Measurements from ENCODE around the gene PTPN5.
A peak's percentile ranks its signal among the peaks of the same experiment; 100 is the strongest.

PTPN5 gene

GRCh38 chr11:18772211-18772610, 19.4 kb downstream of the PTPN5 start:
- DNase-seq, result no peak

DNA sequence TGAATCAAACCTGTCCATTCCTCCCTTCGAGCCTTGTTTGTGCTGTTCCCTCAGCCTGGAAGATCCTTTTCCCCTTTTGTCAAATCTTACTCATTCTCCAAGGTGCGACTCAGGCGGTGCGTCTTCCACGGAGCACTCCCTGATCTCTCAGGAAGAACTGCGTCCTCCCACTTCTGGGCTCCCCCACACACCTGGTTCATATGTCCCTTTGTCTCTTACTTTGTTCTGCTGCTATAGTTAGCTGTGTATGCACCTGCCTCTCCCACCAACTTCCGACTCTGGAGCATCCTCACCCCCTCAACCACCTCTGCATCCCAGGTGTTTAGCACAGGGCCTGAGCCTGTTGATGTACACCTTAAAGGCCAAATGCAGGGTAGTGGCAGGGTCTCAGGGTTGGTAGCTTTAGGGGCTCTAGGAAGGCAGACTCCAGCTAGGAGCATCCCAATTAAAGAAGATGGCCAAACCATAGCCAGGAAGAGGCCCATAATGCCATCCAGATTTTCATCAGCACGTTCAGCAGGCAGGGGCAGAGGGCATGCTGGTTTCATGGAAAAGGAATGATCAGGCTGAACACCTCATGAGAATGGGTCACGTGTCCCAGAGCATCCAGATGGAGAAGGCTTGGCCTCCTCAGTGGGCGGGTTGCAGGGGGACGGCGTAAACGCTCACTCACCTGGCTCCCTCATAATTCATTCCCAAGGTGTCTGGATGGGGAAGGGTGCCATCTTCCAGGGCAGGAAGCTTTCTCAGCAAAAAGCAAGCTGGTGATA, 20.1 kb downstream of the PTPN5 start:
- DNase-seq, result no peak

GRCh38 chr11:18770479-18771125, 21.0 kb downstream of the PTPN5 start:
- DNase-seq, result no peak

GRCh38 chr11:18769802-18770456, 21.7 kb downstream of the PTPN5 start:
- no peak for DNase-seq

- DNase-seq, result no peak
Measured at GRCh38 chr11:18768978-18769377, 22.6 kb downstream of the PTPN5 start.

- no peak for DNase-seq
Measured at GRCh38 chr11:18768472-18768901, 23.1 kb downstream of the PTPN5 start.

DNA sequence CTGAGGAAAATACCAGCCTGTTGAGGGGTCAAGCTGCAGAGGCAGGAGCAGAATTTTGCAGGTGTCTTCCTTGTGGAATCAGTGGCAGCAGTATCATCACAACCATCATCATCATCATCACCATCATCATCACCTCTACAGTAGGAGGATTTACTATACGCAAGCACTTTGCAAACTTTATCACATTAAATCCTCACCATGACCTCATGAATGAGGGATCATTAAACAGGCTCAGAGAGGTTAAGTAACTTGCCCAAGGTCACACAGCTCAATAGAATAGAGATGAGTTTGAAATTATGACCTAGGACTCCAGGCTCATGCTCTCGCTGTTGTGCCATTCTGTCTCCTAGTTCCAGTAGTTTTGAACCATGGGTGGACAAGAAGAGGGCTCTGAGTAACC, 25.6 kb downstream of the PTPN5 start:
- DNase-seq, result no peak

DNA sequence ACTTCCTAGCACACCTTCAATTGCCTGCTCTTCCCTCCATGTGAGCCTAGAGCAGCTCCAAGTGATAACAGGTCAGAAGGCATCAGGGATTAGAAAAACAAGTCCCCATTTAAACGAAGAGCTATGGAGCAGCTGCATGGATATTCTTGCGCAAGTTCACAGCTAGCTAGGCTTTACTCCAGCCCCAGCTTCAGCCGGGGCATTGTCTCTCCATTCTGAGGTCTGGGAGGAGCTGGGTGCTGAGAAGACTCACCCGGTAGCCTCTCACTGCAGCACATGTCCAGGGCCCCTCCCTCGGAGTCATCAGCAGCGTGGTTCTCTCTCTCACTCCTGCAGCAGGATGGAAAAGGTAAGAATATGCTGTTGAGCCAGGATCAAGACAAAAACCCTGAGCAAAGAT, 26.0 kb downstream of the PTPN5 start:
- DNase-seq, result no peak

GRCh38 chr11:18761741-18762140, 29.9 kb downstream of the PTPN5 start:
- no peak for DNase-seq

- DNase-seq, result no peak
Measured at GRCh38 chr11:18761144-18761543, 30.5 kb downstream of the PTPN5 start.

GRCh38 chr11:18757811-18758210, 33.8 kb downstream of the PTPN5 start:
- DNase-seq, result no peak

GRCh38 chr11:18756889-18757288, 34.7 kb downstream of the PTPN5 start:
- no peak for DNase-seq

- DNase-seq, result no peak
Measured at GRCh38 chr11:18754308-18754707, 37.3 kb downstream of the PTPN5 start.

GRCh38 chr11:18752502-18752901, 39.1 kb downstream of the PTPN5 start:
- no peak for DNase-seq

DNA sequence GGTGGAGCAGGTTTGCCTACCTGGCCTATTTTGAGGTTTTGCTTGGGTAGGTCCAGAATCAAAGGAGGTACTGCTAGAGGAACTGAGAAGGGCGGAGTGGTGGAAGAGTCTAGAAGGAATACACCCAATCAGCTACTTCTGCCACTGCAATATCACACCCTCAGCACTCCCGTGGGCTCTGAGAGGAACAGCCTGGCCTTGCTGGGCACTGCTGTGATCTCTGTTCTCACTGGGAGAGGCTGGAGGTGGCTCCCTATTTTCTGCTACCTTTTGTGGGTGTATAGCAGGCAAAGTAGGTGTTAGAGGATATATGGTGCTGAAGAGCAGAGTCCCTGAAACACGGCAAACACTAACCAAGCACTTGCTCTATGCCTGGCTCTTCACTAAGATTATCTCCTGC, 40.7 kb downstream of the PTPN5 start:
- DNase-seq, result no peak

DNA sequence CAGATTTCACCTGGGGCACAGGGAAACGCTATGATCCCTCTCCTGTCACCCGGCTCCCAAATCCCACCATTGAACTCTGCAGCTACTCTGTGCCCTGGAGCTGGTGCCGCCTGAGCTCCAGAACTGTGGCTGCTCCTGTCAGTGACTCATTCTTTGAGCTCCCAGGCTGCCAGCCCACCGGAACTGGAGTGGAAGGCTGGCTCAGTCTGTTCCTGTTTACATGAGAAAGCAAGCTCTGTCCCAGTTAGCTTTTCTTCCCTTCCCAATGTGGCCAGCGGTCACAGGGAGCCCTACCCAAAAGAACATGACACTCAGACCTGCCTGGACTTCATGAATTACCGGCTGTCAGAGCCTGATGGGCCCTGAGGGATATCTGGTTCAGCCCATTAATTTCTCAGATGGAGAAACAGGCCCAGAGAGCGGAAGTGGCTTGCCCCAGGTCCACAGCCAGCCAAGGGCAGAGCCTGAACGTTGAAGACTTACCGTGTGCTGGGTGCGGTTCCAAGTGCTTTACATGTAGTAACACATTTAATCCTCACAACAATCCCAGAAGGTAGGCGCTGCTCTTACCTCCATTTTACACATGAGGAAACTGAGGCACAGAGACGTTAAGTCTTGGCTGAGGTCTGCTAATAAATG, 41.8 kb downstream of the PTPN5 start:
- DNase-seq, result peak; percentile 61

DNA sequence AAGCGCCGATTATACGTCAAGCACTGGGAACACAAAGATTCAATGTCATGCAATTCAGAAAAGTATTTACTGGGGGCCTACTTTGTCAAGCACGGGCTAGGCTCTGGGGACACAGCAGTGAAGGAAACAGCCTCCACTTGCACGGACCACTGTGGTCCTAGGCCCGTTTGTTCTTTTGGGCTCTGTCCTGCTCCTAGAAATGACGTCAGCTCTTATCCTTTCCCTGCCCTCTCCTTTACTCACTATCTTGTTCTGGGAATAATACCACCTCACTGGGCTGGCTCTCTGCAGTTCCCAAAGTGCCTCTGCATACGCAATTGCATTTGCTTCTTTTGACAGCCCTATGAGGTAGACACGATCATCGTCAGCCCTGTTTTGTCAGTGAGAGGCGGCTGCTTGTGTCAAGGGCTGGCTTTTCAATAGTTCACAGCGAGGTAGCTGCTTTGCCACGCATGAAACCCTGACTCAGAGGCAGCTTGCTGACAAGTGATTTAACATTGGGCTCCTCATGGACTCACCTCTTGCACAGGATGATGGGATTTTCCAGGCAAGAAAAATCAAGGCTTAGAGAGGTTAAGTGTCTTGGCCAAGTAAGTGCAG, 42.7 kb downstream of the PTPN5 start:
- no peak for DNase-seq

DNA sequence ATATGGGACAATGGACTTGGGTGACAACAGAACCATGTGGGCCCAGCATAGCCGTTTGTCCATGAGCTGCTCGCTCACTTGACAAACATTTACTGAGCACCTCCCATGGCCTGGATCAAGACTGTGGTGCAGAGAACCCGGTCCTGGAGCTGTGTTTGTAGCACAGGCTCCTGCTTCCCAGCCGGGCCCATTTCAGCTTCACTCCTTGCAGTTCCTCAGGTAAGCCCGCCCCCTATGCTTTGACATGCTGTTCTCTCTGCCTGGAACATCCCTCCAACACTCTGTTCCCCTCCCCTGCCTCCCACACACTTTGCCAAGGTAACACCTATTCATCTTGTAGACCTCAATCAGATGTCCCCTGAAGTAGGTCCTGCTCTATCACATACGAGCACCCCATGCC, 46.3 kb downstream of the PTPN5 start:
- no peak for DNase-seq

GRCh38 chr11:18743900-18744514, 47.6 kb downstream of the PTPN5 start:
- no peak for DNase-seq

DNA sequence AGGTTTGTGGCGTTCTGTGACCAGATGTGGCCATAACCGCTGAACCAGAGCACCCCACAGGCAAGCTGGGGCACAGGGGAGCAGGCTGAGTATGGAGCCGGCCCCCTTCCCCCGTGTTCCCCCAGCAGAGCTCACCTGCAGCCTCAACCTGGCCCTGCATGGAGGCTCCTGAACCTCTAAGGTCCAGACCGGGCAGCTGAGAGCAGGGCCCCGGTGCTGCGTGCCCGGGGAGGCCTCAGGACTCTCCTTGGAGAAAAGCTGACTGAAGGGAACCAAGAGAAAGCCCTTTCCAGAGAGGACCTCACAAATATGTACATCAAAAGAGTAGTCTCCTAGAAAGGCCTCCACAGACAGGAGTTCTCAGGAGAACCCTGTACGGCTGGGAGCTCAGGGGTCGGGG, 48.2 kb downstream of the PTPN5 start:
- no peak for DNase-seq

DNA sequence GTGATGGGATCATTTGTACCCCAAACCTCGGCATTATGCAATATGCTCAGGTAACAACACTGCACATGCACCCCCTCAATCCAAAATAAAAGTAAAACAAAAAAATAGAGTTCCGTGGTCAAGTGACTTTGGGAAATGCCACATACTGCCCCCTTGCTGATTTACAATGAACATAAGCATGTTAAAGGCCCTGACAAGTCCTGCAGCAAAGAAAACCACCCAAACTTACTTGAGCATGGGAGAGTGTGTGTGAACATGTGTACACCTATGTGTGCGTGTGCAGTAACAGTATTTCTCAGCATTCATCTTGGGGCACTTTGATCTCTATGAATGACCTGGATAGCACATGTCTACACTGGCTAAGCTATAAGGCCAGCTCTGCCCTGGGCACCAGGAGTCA, 49.8 kb downstream of the PTPN5 start:
- no peak for DNase-seq

DNA sequence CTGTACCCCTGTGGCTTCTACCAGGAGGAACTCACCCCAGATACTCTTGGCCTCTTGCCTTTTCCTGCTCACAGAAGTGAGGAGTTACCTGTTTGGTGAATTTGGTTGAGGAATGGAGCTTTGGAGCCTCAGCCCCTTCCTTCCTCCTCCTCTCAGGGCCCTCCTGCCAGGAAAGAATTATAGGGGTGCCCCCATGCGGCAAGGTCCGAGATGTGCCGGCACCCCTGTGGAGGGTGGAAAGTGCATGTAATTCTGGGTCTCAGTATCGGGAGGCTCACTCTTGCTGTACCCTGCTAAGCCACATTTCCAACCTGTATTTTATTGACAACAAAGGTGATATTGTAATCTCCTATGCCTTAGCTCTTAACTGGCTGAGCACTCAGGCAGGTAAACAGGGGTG, 51.9 kb downstream of the PTPN5 start:
- no peak for DNase-seq

GRCh38 chr11:18737642-18738041, 54.0 kb downstream of the PTPN5 start:
- no peak for DNase-seq

All from fibroblast of skin of right quadriceps (primary cell).